Measurements from ENCODE around the gene EIF4E. TPM values are rescaled to one million over a fixed set of nuclear protein-coding genes. Genes with fewer than 3 reads are reported as not detected.

The EIF4E gene
- total RNA-seq, 1 donor from 2014 or later: 164 TPM

Other genes with a start within 250 kb of the EIF4E start
- 18.3 and 20.3 TPM in 2 replicates for gene METAP1, start 66.6 kb upstream of the EIF4E start, total RNA-seq
- 43.1 and 54.3 TPM in 2 replicates for gene ADH5, start 159.7 kb upstream of the EIF4E start, total RNA-seq
- not detected in 2 replicates for gene ADH4, start 215.2 kb upstream of the EIF4E start, total RNA-seq

All from dermis microvascular lymphatic vessel endothelial cell (primary cell).